NCI-H446 treated with DMSO at 0.1 percent for 48 hours (cell line): ENCODE data around the gene SF3B3.
"Not testable (repeated sequence)": the region's sequence is repeated elsewhere in the genome, so short reads cannot be mapped to it uniquely, and the experiment has no call there.

ENCODE experiments used
- DNase-seq: peaks from one replicate; lab custom pipeline; 2025; lab: John Stamatoyannopoulos, UW

Gene SF3B3

GRCh38 chr16:70615945-70616344 lies 92.3 kb downstream of the SF3B3 start:
- no peak for DNase-seq

GRCh38 chr16:70621864-70622263 lies 98.2 kb downstream of the SF3B3 start:
- not testable (repeated sequence) for DNase-seq
